HEK293T (cell line): ENCODE measurements around the gene SERPIND1.

Experiments
- CTBP1 ChIP-seq: fragments of 450-650 bp; IDR thresholded peaks from 2 replicates; pipeline ENCODE4 v1.6.1; 2016; ENCODE audit warnings: borderline replicate concordance
- ELF4 ChIP-seq: fragments of 450-650 bp; IDR thresholded peaks from 2 replicates; pipeline ENCODE4 v1.6.1; 2017; ENCODE audit warnings: antibody characterized with exemption
- FOXK2 ChIP-seq: fragments of 450-650 bp; IDR thresholded peaks from 2 replicates; pipeline ENCODE4 v1.6.1; 2016; ENCODE audit warnings: mild to moderate bottlenecking

- no peak for TF ChIP-seq ELF4
- TF ChIP-seq FOXK2 = no peak
- TF ChIP-seq CTBP1 = no peak
Observed at GRCh38 chr22:20807315-20807752, 33.4 kb downstream of the SERPIND1 start.
